GM21737 (cell line): ENCODE results near the gene LRRC52.
A peak's percentile ranks its signal among the peaks of the same experiment; 100 is the strongest.
"Not testable (repeated sequence)": the region's sequence is repeated elsewhere in the genome, so short reads cannot be mapped to it uniquely, and the experiment has no call there.

Experiments used
- ATAC-seq: cut with Tn5 transposase; IDR thresholded peaks from one replicate; pipeline ENCODE4 v1.9.1; 2021; ENCODE audit warnings: mild to moderate bottlenecking, moderate library complexity; ENCODE audit not compliant: unreplicated experiment

Gene LRRC52

GRCh38 chr1:165580931-165581871, 37.4 kb downstream of the LRRC52 start:
- ATAC-seq = no peak

- ATAC-seq = no peak
Observed at GRCh38 chr1:165581926-165582325, 38.1 kb downstream of the LRRC52 start.

- ATAC-seq = no peak
Observed at GRCh38 chr1:165586398-165586797, 42.6 kb downstream of the LRRC52 start.

- not testable (repeated sequence) for ATAC-seq
Observed at GRCh38 chr1:165591391-165591790, 47.6 kb downstream of the LRRC52 start.

- no peak for ATAC-seq
Observed at GRCh38 chr1:165592945-165593823, 49.4 kb downstream of the LRRC52 start.

- ATAC-seq = no peak
Observed at GRCh38 chr1:165595246-165595938, 51.6 kb downstream of the LRRC52 start.

- ATAC-seq = peak; percentile 99
Observed at GRCh38 chr1:165597883-165598675, 54.3 kb downstream of the LRRC52 start.

GRCh38 chr1:165598676-165599059, 54.9 kb downstream of the LRRC52 start:
- ATAC-seq = no peak

- no peak for ATAC-seq
Observed at GRCh38 chr1:165600793-165601192, 57.0 kb downstream of the LRRC52 start.

- ATAC-seq = no peak
Observed at GRCh38 chr1:165603810-165604209, 60.0 kb downstream of the LRRC52 start.

- no peak for ATAC-seq
Observed at GRCh38 chr1:165605246-165605645, 61.4 kb downstream of the LRRC52 start.

GRCh38 chr1:165606676-165607075, 62.9 kb downstream of the LRRC52 start:
- not testable (repeated sequence) for ATAC-seq

- ATAC-seq = no peak
Observed at GRCh38 chr1:165610866-165611265, 67.1 kb downstream of the LRRC52 start.

- ATAC-seq = no peak
Observed at GRCh38 chr1:165612062-165612461, 68.3 kb downstream of the LRRC52 start.
